H1 (cell line): Measurements from ENCODE around the gene DEAF1.

Source experiments
- CHD2 ChIP-seq: IDR thresholded peaks from 2 replicates; pipeline ENCODE4 v1.6.1; 2012; ENCODE audit warnings: low read length, improper control_type of control experiment
- HDAC6 ChIP-seq: IDR thresholded peaks from one replicate; pipeline ENCODE4 v1.7.1; 2012; ENCODE audit warnings: low read depth, mild to moderate bottlenecking, inconsistent platforms, low read length, moderate library complexity
- POLR2AphosphoS5 ChIP-seq: IDR thresholded peaks from 2 replicates; pipeline ENCODE4 v1.6.1; 2011; ENCODE audit warnings: low read depth, low read length
- RXRA ChIP-seq: IDR thresholded peaks from 2 replicates; pipeline ENCODE4 v1.6.1; 2011; ENCODE audit warnings: low read depth, mild to moderate bottlenecking, low read length, moderate library complexity; ENCODE audit not compliant: insufficient read depth
- SP4 ChIP-seq: IDR thresholded peaks from 2 replicates; pipeline ENCODE4 v1.6.1; 2012; ENCODE audit warnings: low read length, inconsistent platforms
- TAF1 ChIP-seq: IDR thresholded peaks from 2 replicates; pipeline ENCODE4 v1.6.1; 2011; ENCODE audit warnings: mild to moderate bottlenecking, low read depth, low read length
- TF ChIP-seq, protein P1 (sequence below), 3 experiments: IDR thresholded peaks; 1 replicate in 2 of 3; 2 replicates in 1 of 3; pipeline versions ENCODE4 v1.5.1 to v1.6.1; 2011; ENCODE audit warnings: low read length in 3 of 3, mild to moderate bottlenecking in 3 of 3, inconsistent platforms in 2 of 3, low read depth in 1 of 3, moderate library complexity in 1 of 3; ENCODE audit not compliant: insufficient read depth in 1 of 3; ENCODE audit errors: control extremely low read depth in 1 of 3

GRCh38 chr11:643849-644738, 50.9 kb downstream of the DEAF1 start:
- TF ChIP-seq, protein P1, sequence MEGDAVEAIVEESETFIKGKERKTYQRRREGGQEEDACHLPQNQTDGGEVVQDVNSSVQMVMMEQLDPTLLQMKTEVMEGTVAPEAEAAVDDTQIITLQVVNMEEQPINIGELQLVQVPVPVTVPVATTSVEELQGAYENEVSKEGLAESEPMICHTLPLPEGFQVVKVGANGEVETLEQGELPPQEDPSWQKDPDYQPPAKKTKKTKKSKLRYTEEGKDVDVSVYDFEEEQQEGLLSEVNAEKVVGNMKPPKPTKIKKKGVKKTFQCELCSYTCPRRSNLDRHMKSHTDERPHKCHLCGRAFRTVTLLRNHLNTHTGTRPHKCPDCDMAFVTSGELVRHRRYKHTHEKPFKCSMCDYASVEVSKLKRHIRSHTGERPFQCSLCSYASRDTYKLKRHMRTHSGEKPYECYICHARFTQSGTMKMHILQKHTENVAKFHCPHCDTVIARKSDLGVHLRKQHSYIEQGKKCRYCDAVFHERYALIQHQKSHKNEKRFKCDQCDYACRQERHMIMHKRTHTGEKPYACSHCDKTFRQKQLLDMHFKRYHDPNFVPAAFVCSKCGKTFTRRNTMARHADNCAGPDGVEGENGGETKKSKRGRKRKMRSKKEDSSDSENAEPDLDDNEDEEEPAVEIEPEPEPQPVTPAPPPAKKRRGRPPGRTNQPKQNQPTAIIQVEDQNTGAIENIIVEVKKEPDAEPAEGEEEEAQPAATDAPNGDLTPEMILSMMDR (IDR thresholded peaks at IDR 0.05; ENCODE audit: control extremely low read depth in 1 of 3, insufficient read depth in 1 of 3, low read depth in 1 of 3, low read length in 3 of 3) = no peak
- TF ChIP-seq SP4 (no peak), TAF1 (no peak), CHD2 (no peak), RXRA (no peak), POLR2AphosphoS5 (no peak; the same call in 1 of the 2 replicates), HDAC6 (no peak)
